Stimulated activated effector memory CD8-positive, alpha-beta T cell treated with anti-CD3 and anti-CD28 coated beads, Interleukin-12 subunit alpha, Interleukin-12 subunit beta, amount 100 ng/mL, for 72 hours (primary cell): Measurements from ENCODE around the gene POLN.

Source experiments
- ATAC-seq: fragments of 150-1000 bp; cut with Tn5 transposase; 2 replicates; pipeline ENCODE4 v1.10.0; 2021
- DNase-seq, 2 donors: peaks; one replicate each; pipeline ENCODE4 v3.0.0; 2021 to 2022; ENCODE audit warnings: low spot score in 2 of 2
- H3K27ac Mint-ChIP-seq: one replicate; pipeline ENCODE4 v1.8.0; 2022; ENCODE audit warnings: mild to moderate bottlenecking, mixed read lengths
- H3K36me3 Mint-ChIP-seq: one replicate; pipeline ENCODE4 v1.8.0; 2022; ENCODE audit warnings: mild to moderate bottlenecking, mixed read lengths
- H3K4me1 Mint-ChIP-seq: one replicate; pipeline ENCODE4 v1.8.0; 2022; ENCODE audit warnings: mixed read lengths
- H3K4me3 Mint-ChIP-seq: one replicate; pipeline ENCODE4 v1.8.0; 2022; ENCODE audit warnings: mild to moderate bottlenecking, mixed read lengths
- H3K9me3 Mint-ChIP-seq: one replicate; pipeline ENCODE4 v1.8.0; 2022; ENCODE audit warnings: mixed read lengths

Gene POLN

DNA sequence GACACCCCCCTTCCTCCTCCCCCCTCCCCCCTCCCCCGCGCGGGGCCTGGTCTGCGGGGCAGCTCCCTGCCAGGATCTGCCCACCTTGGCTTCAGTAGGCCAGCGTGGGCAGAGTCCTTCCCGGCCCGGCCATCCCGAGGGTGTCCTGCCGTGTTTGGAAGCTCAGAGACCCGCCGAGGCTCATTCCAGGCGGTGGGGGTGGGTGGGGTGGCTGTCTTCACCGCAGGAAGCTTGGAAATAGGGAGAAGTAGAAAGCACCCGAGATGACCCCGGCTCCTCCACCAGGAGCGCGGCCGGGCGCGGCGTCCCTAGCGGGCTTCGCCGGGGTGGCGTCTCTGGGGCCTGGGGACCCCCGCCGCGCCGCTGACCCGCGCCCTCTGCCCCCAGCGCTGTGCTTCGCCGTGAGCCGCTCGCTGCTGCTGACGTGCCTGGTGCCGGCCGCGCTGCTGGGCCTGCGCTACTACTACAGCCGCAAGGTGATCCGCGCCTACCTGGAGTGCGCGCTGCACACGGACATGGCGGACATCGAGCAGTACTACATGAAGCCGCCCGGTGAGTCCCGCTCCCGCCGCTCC, 181.2 kb downstream of the POLN start:
- DNase-seq = no peak
- Mint-ChIP-seq H3K4me1 (no peaks in the 10 kb centered on the region), H3K4me3 (no peak overlapping the region), H3K27ac (no peak overlapping the region), H3K36me3 (no peaks in the 10 kb centered on the region), H3K9me3 (no peaks in the 10 kb centered on the region)
- no peak for ATAC-seq

DNA sequence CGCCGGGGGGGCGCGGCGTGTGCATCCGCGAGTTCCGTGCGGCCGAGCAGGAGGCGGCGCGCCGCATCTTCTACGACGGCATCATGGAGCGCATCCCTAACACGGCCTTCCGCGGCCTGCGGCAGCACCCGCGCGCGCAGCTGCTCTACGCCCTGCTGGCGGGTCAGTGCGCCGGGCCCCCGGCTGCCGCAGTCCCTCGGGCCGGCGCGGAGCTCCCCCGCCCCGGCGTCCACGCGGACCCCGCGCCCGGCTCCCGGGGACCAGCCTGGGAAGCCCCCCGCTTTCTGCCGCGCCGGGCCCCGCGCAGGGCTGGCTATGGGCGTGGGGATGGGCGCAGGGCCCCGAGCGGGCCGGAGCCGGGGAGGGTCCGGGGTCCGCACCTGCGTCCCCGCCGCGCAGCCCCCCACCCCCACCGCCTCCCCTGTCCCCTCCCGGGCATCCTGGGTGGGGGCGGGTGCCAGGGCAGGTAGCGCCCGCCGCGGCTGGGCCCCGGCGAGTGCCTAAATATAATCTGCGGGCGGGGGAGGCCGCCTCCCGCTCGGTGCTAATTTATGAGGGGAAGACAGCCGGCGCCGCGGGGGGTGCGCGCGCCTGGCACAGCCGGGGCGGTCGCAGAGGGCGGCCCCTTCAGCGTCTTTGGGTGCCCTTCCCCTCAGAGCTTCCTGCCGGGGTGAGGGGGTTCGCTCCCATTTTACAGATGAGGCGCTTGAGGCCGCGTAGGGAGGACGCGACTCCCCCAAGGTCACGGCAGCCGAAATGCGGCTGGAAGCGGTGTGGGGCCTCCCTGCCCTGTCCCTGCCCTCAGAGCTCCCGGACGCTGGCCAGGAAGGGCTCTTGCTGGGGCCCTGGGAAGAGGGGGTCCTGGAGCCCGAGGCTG, 182.0 kb downstream of the POLN start:
- Mint-ChIP-seq H3K27ac (no peak overlapping the region), H3K36me3 (no peaks in the 10 kb centered on the region), H3K4me3 (no peak overlapping the region), H3K9me3 (no peaks in the 10 kb centered on the region), H3K4me1 (no peaks in the 10 kb centered on the region)
- DNase-seq (no peak), ATAC-seq (peak; percentile 37)

DNA sequence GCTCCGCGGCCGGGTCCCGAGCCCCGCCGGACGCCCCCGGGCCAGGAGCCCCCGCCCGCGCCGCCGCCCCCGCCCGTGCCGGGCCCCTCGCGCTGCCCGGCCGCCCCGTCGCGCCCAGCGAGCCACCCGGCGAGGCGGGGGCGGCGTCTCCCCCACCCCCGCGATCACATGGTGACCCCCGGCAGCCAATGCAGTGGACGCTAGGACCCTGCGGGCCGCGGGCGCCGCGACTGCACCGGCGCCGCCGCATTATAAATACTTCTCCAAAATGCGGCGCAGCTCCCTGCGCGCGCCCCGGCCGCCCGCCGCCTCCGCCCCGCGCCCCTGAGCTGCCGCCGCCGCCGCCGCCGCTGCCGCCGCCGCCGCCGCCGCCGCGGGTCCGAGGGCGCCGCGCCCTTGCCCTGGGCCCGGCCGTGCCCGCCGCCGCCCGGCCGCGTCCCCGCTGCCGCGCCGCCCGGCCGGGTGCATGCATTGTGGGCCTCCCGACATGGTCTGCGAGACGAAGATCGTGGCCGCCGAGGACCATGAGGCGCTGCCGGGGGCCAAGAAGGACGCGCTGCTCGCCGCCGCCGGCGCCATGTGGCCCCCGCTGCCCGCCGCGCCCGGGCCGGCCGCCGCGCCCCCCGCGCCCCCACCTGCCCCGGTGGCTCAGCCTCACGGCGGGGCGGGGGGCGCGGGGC, 182.7 kb downstream of the POLN start, which contains the start of gene NAT8L:
Gene NAT8L (plus strand): TSS at position 282 of the 680 bp plus-strand sequence. CDS start 185 bp downstream, at position 467.
- Mint-ChIP-seq H3K4me1 (no peaks in the 10 kb centered on the region), H3K4me3 (no peak within 1 kb of the TSS), H3K36me3 (no peaks in the 10 kb centered on the region), H3K27ac (no peak within 1 kb of the TSS), H3K9me3 (no peaks in the 10 kb centered on the region)
- DNase-seq (no peak), ATAC-seq (peak; percentile 42)

DNA sequence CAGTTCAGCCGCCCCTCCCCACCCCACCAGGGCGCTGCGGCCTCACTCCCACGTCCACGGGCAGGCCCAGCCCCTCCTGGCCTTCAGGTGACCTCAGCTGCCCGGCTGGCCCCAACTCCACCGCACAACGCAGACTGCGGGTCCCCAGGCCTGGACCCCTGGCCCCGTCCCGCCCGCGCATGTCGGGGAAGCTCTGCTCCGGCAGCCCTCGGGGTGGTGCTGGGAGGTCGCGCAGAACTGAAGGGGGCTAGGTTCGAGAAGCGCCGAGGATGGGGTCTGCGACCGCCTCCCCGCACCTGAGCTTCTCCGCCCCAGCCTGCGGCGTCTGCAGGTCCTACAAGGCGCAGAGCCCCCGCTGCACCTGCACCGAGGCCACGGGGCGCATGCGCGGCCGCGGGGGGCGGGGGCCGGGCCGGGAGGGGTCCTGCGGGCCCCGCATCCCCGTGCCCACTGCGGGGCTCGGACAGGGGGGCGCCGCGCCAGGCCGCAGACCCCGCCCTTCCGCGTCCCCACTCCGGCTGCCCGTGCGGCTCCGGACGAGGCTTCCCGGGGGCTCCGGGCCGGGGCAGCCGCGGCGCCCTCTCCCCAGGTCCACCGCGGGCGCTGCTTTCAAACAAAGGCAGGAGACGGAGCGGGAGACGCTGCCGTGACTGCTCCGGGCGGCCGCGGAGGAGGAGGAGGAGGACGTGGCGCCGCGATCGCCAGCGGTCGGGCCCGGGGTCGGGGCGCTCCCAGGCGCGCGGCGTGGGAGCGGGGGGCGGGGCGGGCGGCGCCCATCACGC, 183.5 kb downstream of the POLN start:
- ATAC-seq (peak; percentile 23), DNase-seq (no peak)
- no peaks in the 10 kb centered on the region for H3K36me3 Mint-ChIP-seq
- H3K27ac Mint-ChIP-seq = no peak overlapping the region
- H3K4me1 Mint-ChIP-seq = no peaks in the 10 kb centered on the region
- H3K9me3 Mint-ChIP-seq = no peaks in the 10 kb centered on the region
- no peak overlapping the region for H3K4me3 Mint-ChIP-seq

DNA sequence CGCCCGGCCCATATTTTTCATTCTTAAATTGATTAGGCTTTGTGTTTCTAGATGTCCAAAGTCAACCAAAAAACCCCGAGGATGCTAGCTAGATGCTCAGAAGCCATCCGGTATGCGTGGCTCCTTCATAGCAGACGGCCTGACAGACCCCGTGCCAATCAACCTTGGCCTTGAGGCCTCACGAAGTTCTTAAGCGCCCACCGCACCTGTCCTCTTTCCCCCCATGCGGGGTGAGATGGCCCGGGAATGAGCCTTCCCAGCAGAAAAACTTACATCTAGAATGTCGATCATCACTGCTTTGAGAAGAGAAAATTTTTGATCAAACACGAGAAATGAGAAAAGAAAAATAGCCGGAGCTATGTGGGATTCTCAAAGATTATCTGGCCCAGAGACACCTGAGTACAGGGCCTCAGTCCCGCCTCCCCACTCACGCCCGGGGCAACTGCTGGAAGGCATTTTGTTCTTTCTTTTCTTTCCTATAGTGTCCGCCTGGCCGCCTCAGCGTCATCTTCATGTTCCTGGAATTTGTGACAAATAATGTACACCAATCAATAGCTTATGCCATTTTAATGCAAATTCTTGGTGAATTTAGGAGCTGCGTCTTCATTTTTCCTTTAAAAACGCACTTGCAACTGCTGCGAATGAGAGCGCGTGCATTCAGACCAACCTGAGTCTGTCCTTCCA, 184.4 kb downstream of the POLN start:
- Mint-ChIP-seq H3K4me1 (no peaks in the 10 kb centered on the region), H3K36me3 (no peaks in the 10 kb centered on the region), H3K9me3 (no peaks in the 10 kb centered on the region), H3K4me3 (no peak overlapping the region), H3K27ac (no peak overlapping the region)
- ATAC-seq (no peak), DNase-seq (no peak)

DNA sequence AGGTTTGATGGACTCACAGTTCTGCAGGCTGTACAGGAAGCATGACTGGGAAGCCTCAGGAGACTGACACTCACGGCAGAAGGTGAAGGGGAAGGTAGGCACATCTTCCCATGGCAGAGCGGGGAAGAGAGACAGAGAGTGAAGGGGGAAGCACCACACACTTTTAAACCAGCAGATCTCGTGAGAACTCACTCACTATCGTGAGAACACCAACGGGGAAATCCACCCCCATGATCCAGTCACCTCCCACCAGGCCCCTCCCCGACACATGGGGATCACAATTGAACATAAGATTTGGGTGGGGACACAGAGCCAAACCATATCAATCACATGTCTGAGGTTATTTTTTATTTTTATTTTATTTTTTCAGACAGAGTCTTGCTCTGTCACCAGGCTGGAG, 187.7 kb downstream of the POLN start:
- DNase-seq = no peak
- ATAC-seq = no peak
- Mint-ChIP-seq H3K4me3 (no peak overlapping the region), H3K27ac (no peak overlapping the region), H3K9me3 (no peaks in the 10 kb centered on the region), H3K36me3 (no peaks in the 10 kb centered on the region), H3K4me1 (no peaks in the 10 kb centered on the region)

DNA sequence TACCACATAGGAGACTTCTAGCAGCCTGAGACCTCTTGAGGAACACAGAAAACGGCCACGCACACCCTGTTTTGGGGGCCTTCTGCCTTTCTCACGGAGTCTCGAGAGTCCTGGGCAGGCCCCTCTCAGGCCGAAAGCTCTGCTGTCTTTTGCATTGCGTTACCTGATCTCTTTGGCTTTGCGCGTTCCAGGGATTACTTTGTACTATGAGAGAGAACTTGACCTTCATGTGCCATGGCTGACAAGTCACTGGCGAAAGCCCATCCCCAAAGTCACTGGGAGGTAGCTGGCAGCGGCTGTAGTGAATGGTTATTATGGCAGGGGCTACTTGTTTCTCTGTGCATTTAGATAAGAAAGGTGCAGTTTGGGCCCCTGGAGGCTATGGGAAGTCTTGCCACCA, 190.8 kb downstream of the POLN start:
- no peaks in the 10 kb centered on the region for H3K9me3 Mint-ChIP-seq
- H3K36me3 Mint-ChIP-seq = no peaks in the 10 kb centered on the region
- ATAC-seq (no peak), DNase-seq (no peak)
- no peaks in the 10 kb centered on the region for H3K4me1 Mint-ChIP-seq
- H3K4me3 Mint-ChIP-seq = no peak overlapping the region
- no peak overlapping the region for H3K27ac Mint-ChIP-seq

DNA sequence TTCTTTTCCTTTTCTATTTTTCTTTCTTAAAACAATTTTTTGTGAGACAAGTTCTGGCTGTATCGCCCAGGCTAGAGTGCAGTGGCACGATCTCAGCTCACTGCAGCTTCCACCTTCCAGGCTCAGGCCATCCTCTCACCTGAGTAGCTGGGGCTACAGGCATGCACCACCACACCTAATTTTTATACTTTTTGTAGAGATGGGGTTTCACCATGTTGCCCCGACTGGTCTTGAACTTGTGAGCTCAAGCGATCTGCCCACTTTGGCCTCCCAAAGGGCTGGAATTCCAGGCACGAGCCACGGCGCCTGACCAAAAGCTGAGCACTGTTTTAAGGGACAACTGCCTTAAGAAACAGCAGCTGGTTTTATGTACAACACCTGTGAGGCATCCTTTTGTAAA, 192.1 kb downstream of the POLN start:
- Mint-ChIP-seq H3K9me3 (no peaks in the 10 kb centered on the region), H3K27ac (no peak overlapping the region), H3K36me3 (no peaks in the 10 kb centered on the region), H3K4me3 (no peak overlapping the region), H3K4me1 (no peaks in the 10 kb centered on the region)
- DNase-seq = no peak
- ATAC-seq = no peak

DNA sequence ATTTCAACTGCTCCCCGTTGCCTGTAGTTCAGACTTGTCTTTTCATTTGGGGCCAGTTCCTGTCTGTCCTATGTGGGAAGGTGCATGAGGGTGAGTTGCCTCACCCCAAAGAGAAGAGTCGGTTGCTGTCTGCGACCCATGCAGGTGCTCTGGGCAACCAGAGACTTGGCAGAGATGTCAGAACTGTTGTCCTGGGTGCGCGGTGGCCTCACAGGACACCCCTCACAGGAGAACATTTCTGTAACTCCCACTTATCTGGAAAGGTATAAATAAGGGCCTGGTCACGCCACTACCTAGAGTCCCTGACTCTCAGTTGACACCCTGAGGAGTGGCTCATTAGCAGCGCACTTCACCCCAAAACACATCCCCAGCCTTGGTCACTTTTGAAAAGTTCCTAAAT, 192.5 kb downstream of the POLN start:
- H3K9me3 Mint-ChIP-seq = no peaks in the 10 kb centered on the region
- H3K36me3 Mint-ChIP-seq = no peaks in the 10 kb centered on the region
- H3K4me1 Mint-ChIP-seq = no peaks in the 10 kb centered on the region
- no peak overlapping the region for H3K4me3 Mint-ChIP-seq
- ATAC-seq (no peak), DNase-seq (no peak)
- no peak overlapping the region for H3K27ac Mint-ChIP-seq

DNA sequence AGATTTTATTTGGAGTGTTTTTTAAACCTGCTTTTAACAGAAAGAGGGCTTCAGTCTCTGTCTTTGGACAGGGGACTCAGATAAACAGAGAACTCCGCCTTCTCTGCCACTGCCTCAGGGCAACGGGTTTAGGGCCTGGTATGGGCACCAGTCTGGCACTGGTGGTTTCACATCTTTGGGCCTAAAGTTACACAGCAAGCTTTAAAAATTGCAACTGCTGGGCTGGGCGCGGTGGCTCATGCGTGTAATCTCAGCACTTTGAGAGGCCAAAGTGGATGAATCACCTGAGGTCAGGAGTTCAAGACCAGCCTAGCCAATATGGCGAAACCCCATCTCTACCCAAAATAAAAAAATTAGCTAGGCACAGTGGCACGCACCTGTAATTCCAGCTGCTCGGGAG, 193.1 kb downstream of the POLN start:
- ATAC-seq (no peak), DNase-seq (no peak)
- Mint-ChIP-seq H3K9me3 (no peaks in the 10 kb centered on the region), H3K4me1 (no peaks in the 10 kb centered on the region), H3K27ac (no peak overlapping the region), H3K36me3 (no peaks in the 10 kb centered on the region), H3K4me3 (no peak overlapping the region)

DNA sequence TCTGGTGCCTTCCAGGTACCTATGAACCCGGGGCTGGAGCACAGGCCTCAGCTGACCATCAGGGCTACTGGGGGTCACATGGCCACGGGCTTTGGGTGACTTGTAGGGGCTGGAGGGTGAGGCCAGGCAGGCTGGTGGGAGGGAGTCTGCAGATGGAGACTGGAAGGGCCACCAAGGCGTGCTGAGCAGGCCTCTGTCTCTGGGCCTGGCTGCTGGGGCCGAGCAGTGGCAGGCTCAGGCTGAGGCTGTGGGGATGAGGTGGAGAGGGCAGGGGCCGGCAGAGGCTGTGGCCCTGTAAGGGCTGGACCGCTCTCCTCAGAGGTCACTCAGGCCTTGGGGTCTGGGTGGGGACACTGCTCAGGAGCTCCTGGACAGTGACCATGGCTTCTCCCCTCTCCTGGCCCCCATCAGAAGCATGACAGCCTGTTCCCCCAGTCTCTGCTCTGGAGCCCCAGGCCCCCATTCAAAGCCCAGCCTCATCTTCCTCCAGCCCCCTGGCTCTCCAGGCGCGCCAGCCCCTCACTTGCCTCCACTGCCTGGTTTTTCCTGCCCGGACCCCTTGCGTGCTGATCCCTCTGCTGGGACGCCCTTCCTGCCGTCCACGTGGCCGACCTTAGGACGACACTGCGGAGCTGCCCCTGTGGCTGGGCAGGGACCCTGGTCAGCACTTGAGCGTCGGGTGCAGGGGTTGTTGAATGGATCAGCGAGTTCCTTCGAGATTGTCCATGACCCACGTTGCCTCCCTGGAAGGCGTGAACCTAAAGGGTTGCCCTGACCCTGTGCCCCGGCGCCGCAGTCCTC, 193.9 kb downstream of the POLN start:
- ATAC-seq (no peak), DNase-seq (no peak)
- Mint-ChIP-seq H3K4me3 (no peak overlapping the region), H3K4me1 (no peaks in the 10 kb centered on the region), H3K27ac (no peak overlapping the region), H3K36me3 (no peaks in the 10 kb centered on the region), H3K9me3 (no peaks in the 10 kb centered on the region)

DNA sequence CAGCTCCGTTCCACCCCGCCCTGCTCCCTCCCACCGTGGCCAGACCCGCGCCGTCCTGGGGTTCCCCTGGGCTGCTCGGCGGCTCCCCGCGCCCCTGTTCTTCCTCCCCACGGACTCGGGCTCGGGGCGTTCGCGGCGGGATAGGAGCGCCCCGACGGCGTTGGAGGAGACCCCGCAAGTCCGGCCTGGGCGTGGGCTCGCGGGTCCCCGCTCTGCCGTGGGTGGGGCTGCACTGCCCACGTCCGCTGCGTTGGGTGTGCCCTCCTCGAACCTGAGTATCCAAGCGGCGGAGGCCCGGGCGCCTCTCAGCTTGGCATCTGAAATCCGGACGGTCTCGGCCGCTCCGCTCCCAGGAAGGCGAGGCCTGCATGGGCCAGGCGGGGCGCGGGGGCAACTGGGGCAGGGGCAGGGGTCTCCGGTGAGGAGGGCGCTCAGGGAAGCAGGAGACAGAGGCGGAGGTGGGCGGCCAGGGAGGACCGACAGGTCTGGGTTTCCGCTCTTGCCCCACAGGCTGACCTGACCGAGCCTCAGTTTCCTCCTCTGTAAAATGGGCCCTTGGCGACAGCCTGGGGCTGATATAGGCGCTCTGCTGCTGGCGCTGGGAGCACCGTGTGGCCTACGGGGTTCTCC, 194.8 kb downstream of the POLN start:
- Mint-ChIP-seq H3K9me3 (no peaks in the 10 kb centered on the region), H3K4me1 (no peaks in the 10 kb centered on the region), H3K27ac (no peak overlapping the region), H3K4me3 (no peak overlapping the region), H3K36me3 (no peaks in the 10 kb centered on the region)
- ATAC-seq = no peak
- no peak for DNase-seq

DNA sequence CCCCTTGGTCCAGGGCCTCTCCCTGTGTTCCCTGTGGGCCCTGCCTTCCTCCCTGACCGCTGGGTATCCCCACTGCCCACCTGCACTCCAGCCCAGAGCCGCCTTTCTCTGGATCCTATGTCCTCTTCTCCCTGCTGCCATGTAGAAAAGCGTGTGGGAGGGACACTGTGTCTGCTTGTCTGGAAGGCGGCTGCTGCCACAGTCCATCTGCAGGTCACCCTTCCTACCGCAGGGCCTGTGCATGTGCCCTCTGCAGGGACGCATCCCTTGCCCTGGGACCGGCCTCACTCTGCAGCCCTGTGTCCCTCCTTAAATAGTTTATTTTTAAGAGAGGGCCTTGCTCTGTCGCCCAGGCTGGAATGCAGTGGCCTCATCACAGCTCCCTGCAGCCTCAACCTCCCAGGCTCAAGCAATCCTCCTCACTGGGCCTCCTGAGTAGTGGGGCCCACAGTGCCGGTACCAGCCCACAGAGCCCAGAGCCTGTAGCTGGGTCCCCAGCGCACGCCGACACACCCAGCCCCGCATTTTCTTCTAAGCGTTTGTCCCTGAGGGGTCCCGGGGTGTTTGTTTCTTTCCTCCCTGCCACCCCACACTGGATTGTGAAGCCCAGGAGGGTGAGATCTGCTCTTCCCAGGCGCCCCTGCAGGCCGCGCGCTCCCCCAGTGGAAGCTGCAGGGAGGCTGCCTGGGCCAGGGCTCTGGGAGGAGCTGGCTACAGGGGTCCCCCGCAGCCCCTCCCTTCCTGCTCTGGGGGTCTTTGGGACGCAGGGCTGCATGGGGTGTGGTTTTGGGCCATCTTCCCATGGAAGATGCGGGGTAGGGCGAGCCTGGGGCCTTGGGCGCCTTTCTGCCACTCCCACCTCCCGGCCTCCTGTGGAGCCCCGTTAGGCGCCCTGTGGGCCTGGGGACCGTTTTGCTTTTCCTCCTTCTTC, 195.6 kb downstream of the POLN start:
- Mint-ChIP-seq H3K4me1 (no peaks in the 10 kb centered on the region), H3K36me3 (no peaks in the 10 kb centered on the region), H3K4me3 (no peak overlapping the region), H3K9me3 (no peaks in the 10 kb centered on the region), H3K27ac (no peak overlapping the region)
- ATAC-seq (no peak), DNase-seq (no peak)
